Midbrain (tissue), 1 donor: ENCODE measurements around the gene TUFM.
"Not testable (repeated sequence)": the region's sequence is repeated elsewhere in the genome, so short reads cannot be mapped to it uniquely, and the experiment has no call there.

Source experiments
- DNase-seq: peaks from one replicate; lab custom pipeline; 2025; lab: John Stamatoyannopoulos, UW

TUFM gene

GRCh38 chr16:28846080-28846932 is at the start of gene TUFM:
Gene TUFM (minus strand): TSS chr16:28846348. CDS start chr16:28846269, 79 bp downstream.
- DNase-seq: peak; percentile 99

GRCh38 chr16:28895609-28896008 is 49.5 kb upstream of the TUFM start:
- DNase-seq: no peak

- DNase-seq: no peak
Measured at GRCh38 chr16:28893291-28893690, 47.1 kb upstream of the TUFM start.

- no peak for DNase-seq
Measured at GRCh38 chr16:28891964-28892890, 46.1 kb upstream of the TUFM start.

DNA sequence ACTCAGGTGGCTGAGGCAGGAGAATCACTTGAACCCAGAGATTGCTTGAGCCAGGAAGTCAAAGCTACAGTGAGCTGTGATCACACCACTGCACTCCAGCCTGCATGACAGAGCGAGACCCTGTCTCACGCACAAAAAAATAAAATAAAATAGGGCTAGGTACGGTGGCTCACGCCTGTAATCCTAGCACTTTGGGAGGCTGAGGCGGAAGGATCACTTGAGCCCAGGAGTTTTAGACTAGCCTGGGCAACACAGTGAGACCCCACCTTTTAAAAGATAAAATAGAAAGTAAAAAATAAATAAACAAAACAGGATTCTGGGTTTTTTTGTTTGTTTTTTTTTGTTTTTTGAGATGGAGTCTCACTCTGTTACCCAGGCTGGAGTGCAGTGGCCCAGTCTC is 44.2 kb upstream of the TUFM start:
- not testable (repeated sequence) for DNase-seq

DNA sequence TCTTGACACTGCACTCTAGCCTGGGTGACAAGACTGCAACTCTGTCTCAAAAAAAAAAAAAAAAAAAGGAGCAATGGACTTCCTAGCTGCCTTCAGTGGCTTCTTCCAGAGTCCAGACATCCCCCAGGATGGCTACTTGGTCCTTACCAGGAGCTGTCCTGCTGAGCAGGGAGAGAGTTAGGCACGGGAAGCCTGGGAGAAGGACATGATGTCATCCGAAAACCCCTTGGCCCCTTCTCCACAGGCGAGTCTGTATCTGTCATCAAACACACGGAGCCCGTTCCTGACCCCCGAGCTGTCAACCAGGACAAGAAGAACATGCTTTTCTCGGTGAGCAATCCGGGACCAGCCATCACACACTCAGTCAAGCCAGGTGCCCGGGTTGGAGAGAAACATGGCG is 40.8 kb upstream of the TUFM start:
- DNase-seq: no peak

DNA sequence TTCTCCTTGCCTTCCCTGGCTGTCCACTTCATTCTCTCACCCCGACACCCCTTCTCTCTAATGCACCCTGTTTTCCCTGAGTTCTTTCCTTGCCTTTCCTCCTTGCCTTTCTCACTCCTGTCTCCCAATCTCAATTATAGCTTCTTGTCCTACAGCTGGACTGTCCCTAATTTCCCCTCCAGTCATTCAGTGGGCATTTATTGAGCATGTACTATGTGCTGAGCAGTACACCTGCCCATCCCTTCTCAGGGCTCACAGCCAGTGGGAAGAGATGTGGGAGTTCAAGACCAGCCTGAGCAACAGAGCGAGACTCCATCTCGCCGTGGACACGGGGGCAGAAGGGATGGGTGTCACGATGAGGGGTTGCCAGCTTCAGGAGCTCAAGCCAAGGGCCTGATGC is 37.9 kb upstream of the TUFM start:
- DNase-seq: no peak

DNA sequence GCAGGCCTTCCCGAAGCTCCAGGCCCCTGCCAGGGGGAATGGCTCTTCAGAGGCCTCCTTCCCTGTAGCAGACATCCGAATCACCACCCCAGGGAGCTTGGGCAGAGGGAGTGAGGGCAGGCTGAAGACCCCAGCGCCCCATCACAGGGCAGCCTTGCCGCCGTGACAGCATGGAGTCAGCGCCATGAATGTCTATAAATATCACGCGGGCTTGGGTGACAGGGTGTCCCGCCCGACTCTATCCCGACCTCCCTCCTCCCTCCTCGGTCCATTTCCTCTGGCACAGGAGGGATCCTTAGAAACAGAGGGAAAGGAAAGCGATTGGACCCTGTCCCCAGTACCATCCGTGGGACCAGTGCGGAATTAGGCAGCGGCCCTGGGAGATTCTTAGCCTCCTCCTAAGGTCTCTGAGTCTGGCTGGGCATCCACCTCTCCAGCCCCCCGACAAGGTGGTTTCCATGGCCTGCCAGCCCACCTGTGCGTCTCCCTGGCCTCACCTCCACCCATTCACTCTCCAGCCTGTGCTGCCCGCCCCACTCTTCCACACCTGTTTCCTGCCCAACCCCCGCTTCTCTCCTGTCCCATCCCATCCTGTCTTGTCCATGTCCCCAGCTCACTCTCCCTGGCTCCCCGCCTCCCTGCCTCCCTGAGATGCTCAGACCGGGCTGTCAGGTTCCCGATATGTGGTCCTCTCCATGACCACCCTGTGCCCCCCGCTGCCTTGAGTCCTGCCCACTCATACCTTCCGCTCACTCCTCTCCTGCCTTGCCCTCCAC is 37.3 kb upstream of the TUFM start:
- DNase-seq: no peak

DNA sequence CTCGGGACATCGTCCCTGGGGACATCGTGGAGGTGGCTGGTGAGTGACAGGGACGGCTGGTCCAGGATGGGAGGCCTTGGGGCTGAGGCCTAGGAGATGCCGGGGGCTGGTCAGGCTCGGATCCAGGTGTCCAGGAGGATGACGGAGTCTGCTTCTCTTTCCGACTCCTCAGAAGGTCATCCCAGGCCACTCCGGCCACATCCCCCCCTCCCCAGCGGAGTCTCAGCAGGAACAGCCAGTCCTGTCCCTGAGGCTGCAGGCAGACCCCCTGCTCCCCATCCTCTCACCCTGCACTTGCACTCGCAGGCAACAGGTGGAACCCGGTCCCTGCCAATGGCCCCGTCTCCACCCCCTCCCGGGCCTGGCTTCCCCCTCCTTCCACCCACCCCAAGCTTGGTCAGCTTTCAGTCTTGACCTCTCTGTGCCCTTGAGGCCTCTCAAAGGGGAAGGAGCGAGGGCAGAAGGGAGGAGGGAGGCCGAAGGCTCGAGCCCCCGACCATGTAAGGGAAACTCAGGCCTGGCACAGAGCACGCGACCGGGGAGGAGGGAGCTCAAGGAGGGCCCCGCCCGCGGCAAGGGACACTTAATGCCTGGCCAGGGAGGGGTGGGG is 36.5 kb upstream of the TUFM start:
- DNase-seq: no peak

GRCh38 chr16:28881565-28881964 is 35.4 kb upstream of the TUFM start:
- not testable (repeated sequence) for DNase-seq

DNA sequence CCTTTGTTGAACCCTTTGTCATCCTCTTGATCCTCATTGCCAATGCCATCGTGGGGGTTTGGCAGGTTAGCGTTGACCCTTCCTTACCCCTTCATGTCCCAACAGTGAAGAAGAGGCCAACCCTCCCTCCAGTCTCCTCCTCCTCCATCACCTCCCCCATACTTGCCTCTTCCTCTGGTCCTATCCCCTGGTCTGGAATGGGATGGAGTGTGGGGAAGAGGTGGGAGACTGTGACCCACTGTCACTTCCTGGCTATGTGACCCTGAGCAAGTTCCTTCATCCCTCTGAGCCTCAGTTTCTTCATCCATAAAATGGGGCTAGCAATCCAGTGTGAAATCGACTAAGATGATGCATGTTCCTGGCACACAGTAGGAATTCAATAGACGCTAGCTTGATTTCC is 34.8 kb upstream of the TUFM start:
- DNase-seq: no peak

- no peak for DNase-seq
Measured at GRCh38 chr16:28880589-28880915, 34.4 kb upstream of the TUFM start.

DNA sequence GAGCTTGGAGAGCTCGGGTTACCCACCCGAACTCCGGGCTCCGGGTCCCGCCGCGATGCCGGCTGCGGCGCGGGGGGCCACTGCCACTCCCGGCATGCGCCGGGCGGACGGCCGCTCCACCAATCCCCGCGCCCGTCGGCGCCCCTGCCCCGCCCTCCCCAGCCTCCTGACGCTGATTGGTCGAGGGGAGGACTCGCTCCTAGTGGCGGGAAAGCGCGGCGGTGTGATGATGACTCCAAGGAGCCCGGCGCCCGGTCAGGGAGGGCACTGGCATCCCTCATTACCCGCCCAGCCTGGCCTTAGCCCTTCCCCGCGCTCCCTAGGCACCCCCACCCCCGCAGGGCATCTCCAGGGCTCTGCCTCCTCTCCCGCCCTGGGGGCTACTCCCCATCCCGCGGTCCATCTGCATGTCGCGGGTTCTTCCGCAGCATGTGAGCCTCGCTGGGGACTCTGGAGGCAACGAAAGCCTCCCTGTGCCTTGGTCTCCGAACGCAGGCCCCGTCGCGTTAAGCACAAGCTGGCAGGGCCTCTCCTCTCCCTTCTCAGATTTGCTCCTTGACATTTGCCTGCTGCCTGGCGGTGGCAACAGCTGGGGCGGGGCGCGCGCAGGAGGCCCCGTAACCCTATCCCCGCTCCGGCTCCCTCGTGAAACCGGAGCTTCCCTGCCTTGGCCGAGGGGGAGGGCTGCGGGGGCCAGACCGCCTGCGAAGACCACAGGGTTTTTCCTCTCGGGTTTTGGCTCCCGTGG is 33.9 kb upstream of the TUFM start:
- peak; percentile 88 for DNase-seq

DNA sequence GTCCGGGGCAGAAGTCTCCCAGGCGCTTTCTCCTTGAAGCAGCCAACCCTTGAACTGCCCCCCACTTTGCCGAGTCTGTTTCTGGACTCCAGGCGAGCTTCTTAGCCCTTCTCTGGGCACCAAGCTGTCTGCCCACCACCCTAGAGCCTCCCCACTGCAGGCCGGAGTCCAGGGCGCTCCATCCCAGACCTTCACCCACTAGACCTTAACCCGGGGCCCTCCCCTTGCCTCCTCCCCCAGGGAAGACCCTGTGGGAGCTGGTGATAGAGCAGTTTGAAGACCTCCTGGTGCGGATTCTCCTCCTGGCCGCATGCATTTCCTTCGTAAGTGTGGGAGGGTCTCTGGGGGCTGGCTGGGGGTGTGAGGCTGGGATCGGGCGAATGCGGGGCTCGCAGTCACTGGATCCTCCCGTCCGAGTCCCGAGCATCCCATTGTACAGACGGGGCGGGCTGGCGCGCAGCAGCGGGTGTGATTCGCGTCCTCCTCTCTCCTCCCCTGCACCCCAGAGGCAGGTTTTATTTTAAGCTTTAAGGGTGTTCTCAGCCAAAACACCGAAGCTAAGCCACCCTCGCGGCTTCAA is 33.2 kb upstream of the TUFM start:
- no peak for DNase-seq

DNA sequence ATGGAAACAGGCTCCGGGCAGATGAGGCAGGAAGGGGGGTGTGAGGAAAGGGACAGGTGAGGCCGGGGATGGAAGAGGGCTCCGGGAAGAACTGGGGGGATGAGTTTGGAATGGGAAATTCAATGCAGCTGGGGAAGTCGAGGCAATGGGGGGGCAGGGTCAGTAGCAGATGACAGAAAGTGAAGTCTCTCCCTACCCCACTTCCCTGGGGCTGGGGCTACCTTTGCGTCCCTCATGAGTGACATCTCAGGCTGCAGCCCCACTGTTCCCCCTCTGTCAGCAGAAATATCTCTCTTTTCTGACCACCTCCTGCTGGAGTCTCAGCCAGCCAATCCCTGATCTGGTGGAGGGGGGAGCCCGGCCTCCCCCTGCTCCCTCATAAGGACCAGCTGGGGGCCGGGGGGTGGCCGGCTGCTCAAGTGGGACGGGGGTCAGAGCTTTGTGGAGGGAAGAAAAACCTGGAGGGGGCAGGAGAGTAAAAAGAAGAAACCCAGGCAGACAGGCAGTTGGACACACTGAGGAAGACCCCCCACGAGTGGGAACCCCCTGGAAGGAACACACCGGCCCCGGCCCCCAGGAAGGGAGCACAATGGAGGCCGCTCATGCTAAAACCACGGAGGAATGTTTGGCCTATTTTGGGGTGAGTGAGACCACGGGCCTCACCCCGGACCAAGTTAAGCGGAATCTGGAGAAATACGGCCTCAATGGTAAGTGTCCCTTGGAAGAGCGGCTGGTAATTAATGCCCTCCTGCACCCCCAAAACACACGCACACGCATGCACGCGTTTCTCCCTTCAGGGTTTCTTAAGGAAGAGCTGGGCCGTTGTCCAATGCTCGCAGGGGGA is 32.2 kb upstream of the TUFM start, which contains the start of gene ATP2A1:
TSS of gene ATP2A1 (plus strand) at position 406 of the 844 bp plus-strand sequence. CDS start at position 590, 184 bp downstream.
- no peak for DNase-seq

GRCh38 chr16:28877655-28878000 is 31.5 kb upstream of the TUFM start:
- no peak for DNase-seq

DNA sequence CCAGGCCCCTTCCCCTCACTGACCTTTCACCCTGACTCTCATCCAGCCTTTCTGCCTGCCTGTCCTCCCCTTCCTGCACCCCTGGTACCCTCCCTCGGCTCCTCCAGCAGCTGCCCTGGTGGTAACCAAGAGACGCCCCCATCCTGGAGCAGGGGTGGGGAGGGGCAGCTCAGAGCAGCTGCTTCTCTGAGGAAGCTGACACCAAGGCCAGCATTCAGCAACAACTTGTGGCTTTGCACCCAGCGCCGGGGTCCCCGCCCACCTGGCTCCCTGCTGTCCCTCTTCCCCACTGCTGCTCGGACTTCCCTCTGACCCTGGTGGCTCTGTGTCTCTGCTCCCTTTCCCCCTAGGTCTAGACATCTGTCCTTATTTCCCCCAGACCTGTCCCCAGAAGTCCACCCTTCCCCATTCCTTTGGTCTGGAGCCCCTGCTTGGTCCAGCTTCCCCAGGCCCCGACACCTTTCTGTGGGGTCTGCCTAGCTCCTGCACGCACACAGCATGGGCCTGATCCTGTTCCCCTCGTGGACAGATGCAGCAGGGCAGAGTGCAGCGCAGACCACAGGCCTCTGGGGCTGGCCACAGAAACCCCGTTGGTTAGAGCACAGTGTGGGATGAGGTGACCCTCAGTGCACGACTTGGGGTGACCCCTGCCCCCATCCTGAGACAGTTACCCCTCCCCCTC is 31.0 kb upstream of the TUFM start:
- no peak for DNase-seq

DNA sequence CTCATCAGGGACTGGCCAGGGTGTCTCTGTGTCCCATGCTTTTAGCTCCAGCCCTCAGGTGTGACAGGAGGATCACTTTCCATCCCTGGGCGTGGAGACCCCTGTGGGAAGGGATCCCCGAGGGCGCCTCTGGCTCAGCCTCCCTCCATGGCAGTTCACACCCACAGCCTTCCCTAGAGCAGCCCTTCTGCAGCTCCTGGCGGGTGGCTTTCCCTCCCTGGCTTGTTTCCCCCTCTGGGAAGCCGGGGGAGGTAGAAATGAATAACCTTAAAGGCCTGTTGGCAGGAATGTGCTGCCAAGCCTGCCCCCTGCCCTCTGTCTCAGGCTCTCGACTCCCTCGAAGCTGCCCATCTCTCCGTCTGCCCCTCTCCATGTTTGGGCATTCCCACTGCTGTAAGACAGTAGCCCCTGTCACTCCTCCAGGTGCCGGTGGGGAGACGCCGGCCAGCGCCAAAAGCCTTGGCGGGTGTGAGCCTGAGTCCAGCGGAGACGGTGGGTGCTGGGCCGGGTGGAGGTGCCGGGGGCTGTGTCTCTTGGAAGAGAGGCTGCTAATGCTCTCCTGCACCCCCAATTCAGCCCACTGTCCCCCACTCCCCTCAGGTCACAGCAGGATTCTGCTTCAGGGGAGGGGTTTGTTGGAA is 30.0 kb upstream of the TUFM start:
- no peak for DNase-seq
